Pulmonary artery endothelial cell (primary cell): ENCODE measurements around the gene TMEM176B. TPM values are rescaled to one million over a fixed set of nuclear protein-coding genes. Genes with fewer than 3 reads are reported as not detected.

Source experiments
- DNase-seq: peaks from one replicate; pipeline ENCODE4 v3.0.0-alpha.2; 2011; ENCODE audit warnings: low read depth, low spot score
- total RNA-seq: library from RNA; depleted of rRNA; stranded (reverse); fragments of >200 nt; gene quantifications from 2 replicates; pipeline ENCODE4 v1.2.3, GENCODE V29; 2014

Gene TMEM176B
- total RNA-seq, 1 donor from 2014 or later: not detected

- DNase-seq: no peak
Observed at GRCh38 chr7:150754951-150755350, 45.2 kb downstream of the TMEM176B start.

GRCh38 chr7:150753826-150754603 lies 46.1 kb downstream of the TMEM176B start:
- DNase-seq: peak; percentile 90

- no peak for DNase-seq
Observed at GRCh38 chr7:150753239-150753638, 46.9 kb downstream of the TMEM176B start.

DNA sequence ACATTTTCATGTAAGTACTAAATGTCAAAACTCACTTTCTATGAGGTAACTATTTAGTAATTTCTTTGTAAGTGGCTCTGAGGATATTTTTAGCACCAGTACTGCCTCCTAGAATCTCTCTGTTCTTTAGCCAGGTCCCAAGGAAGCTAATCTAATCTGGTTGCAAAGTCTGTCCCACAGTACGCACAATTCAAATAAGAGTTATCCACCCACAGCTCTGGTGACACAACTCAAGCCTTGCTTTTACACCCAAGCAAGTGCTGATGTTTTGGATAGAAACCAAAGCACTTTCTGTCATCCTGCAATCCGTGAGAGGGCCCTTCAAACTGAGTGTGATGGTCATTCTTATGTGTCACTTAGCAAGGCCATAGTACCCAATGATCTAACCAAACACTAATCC lies 48.5 kb downstream of the TMEM176B start:
- no peak for DNase-seq

DNA sequence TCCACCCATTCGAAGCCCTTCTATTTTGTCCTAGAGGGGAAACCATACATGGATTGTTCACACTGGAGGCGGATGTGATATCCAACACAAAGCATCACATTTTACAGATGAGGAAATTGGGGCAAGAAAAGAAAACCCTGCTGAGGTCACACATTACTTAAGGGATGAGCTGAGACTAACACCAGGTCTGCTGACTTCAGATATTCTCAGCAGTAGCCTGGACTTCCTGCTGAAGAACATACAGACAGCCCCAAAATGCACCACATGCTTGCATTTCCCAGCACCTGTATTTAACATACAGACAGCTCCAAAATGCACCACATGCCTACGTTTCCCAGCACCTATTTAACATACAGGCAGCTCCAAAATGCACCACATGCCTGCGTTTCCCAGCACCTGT lies 51.8 kb downstream of the TMEM176B start:
- DNase-seq: no peak

GRCh38 chr7:150746921-150747320 lies 53.2 kb downstream of the TMEM176B start:
- no peak for DNase-seq

GRCh38 chr7:150745876-150746275 lies 54.3 kb downstream of the TMEM176B start:
- no peak for DNase-seq

DNA sequence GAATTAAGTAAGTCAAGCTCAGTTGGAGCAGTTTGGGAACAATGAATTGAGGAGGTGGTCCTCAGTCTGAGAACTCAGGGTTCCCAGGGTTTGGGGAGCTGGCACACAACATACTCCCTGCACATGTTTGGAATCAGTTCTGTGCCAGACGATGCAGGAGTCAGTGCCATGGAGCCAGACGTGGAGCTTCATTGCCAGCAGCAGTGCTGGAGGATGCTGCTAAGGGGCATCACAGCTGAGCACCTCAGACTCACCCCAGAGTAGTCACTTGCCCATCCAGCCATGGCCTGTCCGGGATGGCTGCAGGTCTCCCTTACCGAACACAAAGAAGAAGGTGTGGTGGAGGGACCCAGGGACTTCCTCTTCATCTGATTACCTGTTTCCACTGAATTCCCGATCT lies 55.1 kb downstream of the TMEM176B start:
- DNase-seq: no peak

- no peak for DNase-seq
Observed at GRCh38 chr7:150744041-150744656, 56.0 kb downstream of the TMEM176B start.

GRCh38 chr7:150742286-150742968 lies 57.7 kb downstream of the TMEM176B start:
- no peak for DNase-seq

Other genes with a start within 250 kb of the TMEM176B start
- gene GIMAP4, start 233.0 kb downstream of the TMEM176B start, total RNA-seq: 60.1 and 63.4 TPM in 2 replicates
- gene GIMAP6, start 168.0 kb downstream of the TMEM176B start, total RNA-seq: 160 and 231 TPM in 2 replicates
- gene GIMAP2, start 114.7 kb downstream of the TMEM176B start, total RNA-seq: 41.5 and 82.2 TPM in 2 replicates
- 11.1 and 13.5 TPM in 2 replicates for gene GIMAP1, start 83.8 kb downstream of the TMEM176B start, total RNA-seq
- gene GIMAP5, start 62.9 kb downstream of the TMEM176B start, total RNA-seq: 2.1 and 4.4 TPM in 2 replicates
- gene TMEM176A, start 405 bp upstream of the TMEM176B start, total RNA-seq: not detected in 2 replicates
- gene AOC1, start 52.2 kb upstream of the TMEM176B start, total RNA-seq: not detected in 2 replicates
- gene KCNH2, start 178.0 kb upstream of the TMEM176B start, total RNA-seq: 0.07 TPM in 1 of 2 replicates, not detected in the other
- 58.3 and 67.0 TPM in 2 replicates for gene NOS3, start 190.7 kb upstream of the TMEM176B start, total RNA-seq
- gene ATG9B, start 224.1 kb upstream of the TMEM176B start, total RNA-seq: under 0.01 TPM in 1 of 2 replicates, not detected in the other
- gene ABCB8, start 228.1 kb upstream of the TMEM176B start, total RNA-seq: 26.4 and 37.9 TPM in 2 replicates
- gene ASIC3, start 248.2 kb upstream of the TMEM176B start, total RNA-seq: 0.07 TPM in 2 replicates